HG03439 (cell line): Measurements from ENCODE around the gene ZIC2.

Source experiments
- ATAC-seq: cut with Tn5 transposase; IDR thresholded peaks from one replicate; pipeline ENCODE4 v1.9.1; 2021; ENCODE audit warnings: mild to moderate bottlenecking, moderate library complexity; ENCODE audit not compliant: unreplicated experiment

The ZIC2 gene

DNA sequence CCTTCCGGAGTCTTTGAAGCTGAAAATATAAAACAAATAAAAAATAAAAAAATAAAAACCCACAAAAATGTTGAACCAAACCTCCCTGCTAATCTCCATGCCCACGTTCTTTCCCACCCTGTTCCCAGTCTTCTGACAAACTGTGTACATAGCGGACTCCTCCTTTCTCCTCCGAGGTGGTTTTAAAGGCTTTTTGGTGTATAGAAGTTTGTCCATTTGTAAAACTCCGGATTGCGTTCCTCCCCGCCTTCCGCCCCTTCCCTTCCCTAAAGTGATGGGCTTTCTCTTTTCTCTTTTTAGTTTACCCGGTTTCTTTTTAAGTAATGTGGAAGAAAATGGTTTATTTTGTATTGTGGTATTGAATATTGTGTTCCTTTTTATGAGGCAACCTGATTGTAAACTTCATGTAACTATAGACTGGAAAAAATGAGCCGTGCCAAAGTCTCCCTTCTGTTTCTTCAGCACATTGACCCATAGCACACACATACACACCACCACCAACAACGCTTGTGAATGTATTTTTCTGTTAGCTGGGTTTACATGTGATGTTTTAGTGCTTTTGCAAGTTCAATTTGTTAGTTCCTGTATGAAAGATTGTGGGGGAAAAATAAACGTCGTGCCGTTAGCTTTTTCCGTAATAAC lies 4.4 kb downstream of the ZIC2 start:
- no peak for ATAC-seq

GRCh38 chr13:99986741-99987140 lies 5.2 kb downstream of the ZIC2 start:
- ATAC-seq, result no peak

GRCh38 chr13:99987154-99988019 lies 5.8 kb downstream of the ZIC2 start:
- no peak for ATAC-seq

DNA sequence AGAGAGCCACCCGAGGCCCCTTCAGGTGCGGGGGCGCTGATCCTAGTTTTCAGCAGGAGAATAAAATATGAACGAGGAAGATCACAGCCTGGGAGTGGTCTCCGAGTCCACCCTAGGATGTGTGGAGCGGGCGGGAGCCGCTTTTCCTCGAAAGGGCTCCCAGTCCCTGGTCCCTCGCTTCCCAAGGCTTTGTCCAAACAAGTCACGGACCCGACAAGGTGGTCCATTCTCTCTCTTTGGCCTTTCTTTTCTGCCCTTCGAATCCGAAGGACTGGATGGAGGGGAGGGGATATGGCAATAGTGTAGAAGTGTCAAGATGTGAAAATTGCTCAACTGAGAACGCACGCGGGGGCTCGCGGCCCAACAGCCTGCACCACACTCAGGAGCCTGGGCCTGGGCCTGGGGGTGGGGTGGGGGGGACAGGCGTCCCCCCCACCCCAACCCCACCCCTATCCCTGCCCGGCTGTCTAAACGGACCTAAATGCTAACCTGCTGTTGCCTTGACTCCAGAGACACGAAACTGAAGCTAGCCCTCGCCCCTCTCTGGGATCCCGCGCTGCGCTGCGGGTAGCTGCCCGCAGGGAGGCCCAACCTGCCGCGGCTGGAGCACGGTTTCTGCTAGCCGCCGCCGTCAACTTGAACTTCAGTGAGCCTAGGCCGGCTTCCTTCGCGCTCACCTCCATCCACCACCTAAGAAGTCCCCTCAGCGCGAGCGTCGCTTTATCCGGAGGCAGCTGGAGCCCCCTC lies 7.1 kb downstream of the ZIC2 start:
- ATAC-seq, result no peak

GRCh38 chr13:99989276-99990125 lies 7.9 kb downstream of the ZIC2 start:
- no peak for ATAC-seq

DNA sequence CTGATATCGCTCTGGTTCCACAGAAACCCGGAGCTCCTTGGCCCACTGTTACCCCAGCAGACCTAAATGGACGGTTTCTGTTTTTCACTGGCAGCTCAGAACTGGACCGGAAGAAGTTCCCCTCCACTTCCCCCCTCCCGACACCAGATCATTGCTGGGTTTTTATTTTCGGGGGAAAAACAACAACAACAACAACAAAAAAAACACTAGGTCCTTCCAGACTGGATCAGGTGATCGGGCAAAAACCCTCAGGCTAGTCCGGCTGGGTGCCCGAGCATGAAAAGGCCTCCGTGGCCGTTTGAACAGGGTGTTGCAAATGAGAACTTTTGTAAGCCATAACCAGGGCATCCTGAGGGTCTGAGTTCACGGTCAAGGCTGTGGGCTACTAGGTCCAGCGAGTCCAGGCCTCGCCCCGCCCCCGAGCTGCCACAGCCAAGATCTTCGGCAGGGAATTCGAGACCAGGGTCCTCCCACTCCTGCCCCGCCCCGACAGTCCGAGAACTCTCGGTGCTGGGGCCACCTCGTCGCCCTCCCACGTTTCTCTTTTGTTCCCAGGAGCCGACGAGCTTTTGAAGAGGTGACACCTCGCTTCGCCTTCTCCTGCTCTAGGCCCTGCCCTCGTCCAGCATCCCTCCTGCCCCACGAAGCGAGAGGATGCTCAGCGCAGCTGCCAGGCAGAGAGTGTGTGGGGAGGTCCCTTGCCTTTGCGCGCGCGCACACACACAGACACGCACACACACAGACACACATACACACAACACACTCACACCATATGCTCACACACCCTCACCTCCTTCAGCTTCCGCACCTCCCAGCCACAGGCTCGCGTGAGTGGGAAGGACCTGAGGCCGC lies 8.8 kb downstream of the ZIC2 start:
- no peak for ATAC-seq

DNA sequence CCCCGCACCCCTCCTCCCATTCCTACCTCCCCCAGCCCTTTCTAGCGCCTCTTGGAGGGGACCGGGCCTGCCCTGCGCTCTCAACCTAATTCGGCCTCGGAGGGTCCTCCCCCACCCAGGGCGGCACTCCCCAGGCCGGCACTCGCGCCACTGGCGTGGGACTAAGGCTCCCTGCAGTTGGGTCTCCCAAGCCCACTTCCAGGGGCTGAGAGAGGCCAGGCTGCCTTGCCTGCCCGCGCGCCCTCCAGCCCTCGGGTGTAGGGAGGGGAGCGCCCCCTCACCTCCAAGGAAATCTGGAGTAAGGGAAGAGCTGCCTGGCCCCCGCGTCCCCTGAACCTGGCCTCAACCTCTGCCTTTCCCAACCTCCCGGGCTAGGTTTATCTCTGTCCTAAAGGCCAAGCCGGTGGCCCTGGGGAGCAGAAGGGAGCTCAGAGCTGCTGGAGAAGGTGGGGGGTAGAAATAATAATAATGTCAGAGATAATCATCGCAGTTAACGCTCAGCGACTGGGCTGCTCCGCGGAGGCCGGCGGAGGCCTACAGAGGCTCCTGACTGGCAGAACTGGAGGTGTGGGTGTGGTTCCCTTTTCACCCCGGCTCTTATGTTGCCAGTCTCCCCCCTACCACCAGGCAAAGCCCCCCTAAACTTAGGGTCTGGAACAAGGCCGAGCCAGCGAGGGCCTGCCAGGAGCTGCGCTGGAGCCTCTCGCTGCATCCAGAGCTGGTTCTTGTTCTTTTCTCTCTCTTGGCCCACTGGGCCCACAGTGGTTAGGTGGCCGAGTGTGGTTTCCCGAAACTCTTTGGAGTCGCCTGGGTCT lies 9.6 kb downstream of the ZIC2 start:
- ATAC-seq, result no peak

- no peak for ATAC-seq
Observed at GRCh38 chr13:99991828-99992775, 10.5 kb downstream of the ZIC2 start.

GRCh38 chr13:99992949-99993351 lies 11.4 kb downstream of the ZIC2 start:
- ATAC-seq, result no peak

DNA sequence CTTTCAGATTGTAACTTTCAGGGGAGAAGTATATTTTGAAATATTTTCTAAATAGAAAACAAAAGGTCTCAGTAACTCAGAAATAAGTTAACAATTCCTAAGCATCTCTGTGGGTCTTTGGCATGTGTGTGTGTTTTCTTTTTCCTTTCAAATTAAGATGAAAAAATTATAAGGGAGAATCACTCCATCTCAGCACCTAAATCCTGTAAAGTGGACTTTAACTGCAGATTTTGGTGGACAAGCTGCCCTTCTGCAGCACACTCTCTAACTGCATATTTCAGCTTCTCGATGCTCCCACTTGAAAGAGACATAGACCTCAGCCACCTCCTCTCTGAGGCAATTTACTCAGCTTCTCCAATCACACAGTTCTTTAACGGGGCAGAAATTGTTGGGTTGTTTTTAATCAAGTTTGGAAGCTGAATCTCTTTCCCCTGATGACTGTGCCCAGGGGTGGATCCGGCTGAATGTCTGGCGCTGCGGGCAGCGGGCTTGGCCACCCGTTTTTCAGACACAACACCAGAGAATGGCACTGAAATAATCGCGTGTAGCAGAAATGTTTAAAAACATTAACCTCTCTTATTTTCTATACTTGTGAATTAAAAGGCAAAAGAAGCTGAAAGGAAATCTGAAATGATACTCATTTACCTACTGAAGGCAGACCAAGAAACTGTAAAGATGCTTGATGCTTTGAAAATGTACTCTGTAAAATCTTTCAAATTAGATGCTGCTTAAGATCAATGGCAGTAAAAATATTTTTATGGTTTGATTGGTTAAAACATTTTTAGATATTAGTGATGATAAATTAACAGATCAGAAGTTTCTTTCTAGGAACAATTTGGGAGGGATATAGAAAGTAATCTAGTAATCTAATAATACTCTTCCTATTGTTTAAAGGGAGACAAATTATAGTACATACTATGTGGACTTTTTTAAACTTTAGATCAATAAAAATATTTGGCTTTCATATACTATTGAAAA lies 12.4 kb downstream of the ZIC2 start:
- ATAC-seq, result no peak

DNA sequence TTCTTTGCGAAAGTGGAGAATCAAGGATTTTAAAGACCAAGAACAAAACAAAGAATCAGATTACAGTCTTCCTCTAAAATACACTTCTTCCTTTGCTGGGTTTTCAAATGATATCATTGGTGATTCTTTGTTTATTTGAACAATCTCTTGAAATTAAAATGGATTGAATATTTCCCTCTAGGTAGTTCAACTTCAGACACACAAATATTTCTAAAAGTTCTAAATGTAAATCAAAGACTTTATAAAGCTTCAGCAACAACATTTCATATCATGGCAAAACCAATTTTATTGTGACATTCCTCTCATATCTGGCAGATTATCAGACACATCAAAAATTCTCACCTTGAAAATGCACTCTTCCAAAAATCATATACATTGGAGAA lies 13.0 kb downstream of the ZIC2 start:
- no peak for ATAC-seq

GRCh38 chr13:99995104-99995588 lies 13.6 kb downstream of the ZIC2 start:
- ATAC-seq, result no peak

DNA sequence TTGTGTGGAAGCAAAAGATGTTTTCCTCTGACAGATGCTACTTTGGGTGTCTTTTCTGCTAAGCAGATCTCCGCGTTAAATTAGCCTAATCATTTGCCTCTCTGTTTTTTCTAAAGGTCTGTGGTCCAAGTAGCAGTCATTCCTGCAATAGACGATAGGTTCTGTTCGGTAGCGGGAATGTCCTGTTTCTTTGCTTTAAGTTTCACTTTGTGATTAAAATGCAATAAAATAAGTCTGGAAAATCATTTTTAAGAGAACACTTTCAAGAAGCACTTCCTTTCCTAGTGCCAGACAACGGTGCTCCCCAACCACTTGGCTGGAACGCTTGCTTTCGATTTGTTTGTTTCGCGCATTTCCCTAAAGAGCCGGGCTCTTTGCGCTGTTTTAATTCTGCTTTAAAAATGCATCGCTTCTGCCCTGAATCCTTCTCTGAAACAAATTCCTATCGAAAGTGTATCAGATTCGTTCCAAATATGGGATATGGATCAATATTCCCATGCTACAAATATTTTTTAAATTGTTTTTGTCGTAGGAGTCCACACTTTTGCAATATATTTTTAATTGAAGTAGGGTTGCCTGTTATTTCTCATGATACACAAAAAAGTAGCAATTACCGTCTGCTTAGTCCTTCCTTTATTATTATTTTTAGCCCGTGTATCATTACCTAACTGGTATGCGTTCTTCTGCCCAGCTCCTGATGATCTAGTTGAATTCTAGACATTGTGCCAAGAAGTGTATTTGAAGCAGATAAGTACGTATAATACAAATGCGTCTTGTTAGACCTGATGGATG lies 14.2 kb downstream of the ZIC2 start:
- no peak for ATAC-seq

- no peak for ATAC-seq
Observed at GRCh38 chr13:99996381-99996973, 14.9 kb downstream of the ZIC2 start.

DNA sequence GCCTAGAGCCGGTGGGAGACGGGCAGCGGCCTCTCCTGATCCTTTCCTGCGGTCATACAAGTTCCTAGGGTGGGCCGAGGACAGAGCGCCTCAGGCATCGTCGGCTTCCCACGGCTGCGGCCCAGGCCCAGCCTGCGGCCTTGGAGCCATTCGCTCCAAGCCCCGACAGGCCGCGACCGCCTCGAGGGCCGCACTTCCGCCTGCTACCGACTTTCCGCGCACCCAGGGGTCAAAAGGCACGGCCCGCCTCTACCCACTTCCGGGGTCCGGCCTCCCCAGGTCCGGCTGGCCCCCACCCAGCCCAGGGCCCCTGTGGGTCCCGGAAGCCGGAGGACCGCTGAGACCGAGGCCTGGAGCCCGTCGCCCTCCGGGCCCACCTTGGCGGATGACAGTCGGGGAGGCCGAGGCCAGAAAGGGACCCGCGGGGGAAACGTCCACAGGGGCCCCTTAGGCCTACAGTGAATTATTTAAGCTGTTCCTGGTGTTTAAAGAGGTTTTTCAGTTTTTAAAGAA lies 16.2 kb downstream of the ZIC2 start:
- ATAC-seq, result no peak
